Upper lobe of left lung (tissue), 4 donors: Measurements from ENCODE around the gene KRT39.

Experiments used
- EP300 ChIP-seq, 4 donors: sonication (generic); formaldehyde crosslinking; IDR thresholded peaks; one replicate each; pipeline ENCODE4 v1.5.1; 2017; ENCODE audit warnings: antibody characterized with exemption in 4 of 4, control low read depth in 2 of 4
- POLR2AphosphoS5 ChIP-seq, 2 donors: sonication (generic); formaldehyde crosslinking; IDR thresholded peaks; one replicate each; pipeline ENCODE4 v1.5.1; 2017; ENCODE audit warnings: antibody characterized with exemption in 2 of 2
- TF ChIP-seq, protein P1 (sequence below), 6 experiments: fragments of 450-650 bp in 4 of 6; fragments of 200-600 bp in 2 of 6; sonication (generic) in 2 of 6; IDR thresholded peaks; one replicate each; pipeline ENCODE4 v1.5.1; 2016 to 2019; ENCODE audit warnings: antibody characterized with exemption in 6 of 6

DNA sequence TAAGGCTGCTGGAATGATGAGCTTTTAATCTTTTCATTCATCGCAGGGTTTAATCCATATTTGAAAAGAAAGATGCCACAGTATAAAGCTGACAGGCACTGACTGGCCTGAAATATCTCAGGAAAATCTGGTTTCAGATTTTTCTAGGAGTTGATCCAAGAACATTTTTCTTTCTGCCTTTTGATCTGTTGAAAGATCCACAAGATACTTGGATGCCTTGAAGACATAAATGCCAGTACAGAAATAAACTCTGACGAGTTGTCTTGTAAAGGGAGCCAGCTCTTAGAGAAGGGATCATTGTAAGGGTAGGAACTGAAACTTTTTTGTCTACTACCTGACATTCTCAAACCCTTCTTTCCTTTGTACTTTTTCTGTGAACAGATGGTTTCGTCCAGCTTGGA is 56.3 kb downstream of the KRT39 start:
- TF ChIP-seq POLR2AphosphoS5 (IDR thresholded peaks at IDR 0.05) (no peak), EP300 (IDR thresholded peaks at IDR 0.05) (no peak)
- TF ChIP-seq, protein P1, sequence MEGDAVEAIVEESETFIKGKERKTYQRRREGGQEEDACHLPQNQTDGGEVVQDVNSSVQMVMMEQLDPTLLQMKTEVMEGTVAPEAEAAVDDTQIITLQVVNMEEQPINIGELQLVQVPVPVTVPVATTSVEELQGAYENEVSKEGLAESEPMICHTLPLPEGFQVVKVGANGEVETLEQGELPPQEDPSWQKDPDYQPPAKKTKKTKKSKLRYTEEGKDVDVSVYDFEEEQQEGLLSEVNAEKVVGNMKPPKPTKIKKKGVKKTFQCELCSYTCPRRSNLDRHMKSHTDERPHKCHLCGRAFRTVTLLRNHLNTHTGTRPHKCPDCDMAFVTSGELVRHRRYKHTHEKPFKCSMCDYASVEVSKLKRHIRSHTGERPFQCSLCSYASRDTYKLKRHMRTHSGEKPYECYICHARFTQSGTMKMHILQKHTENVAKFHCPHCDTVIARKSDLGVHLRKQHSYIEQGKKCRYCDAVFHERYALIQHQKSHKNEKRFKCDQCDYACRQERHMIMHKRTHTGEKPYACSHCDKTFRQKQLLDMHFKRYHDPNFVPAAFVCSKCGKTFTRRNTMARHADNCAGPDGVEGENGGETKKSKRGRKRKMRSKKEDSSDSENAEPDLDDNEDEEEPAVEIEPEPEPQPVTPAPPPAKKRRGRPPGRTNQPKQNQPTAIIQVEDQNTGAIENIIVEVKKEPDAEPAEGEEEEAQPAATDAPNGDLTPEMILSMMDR (IDR thresholded peaks at IDR 0.05), result no peak
